GM19240 (cell line): ENCODE results near the gene EFNA4.
A peak's percentile ranks its signal among the peaks of the same experiment; 100 is the strongest.

Experiments
- DNase-seq: peaks from one replicate; pipeline ENCODE4 v3.0.0; 2011; ENCODE audit warnings: low spot score; ENCODE audit not compliant: insufficient read length

EFNA4 gene

GRCh38 chr1:155063550-155064110 lies at the start of gene EFNA4:
Gene EFNA4, plus strand, starts transcription at chr1:155063740. Its CDS starts 84 bp downstream, at chr1:155063824.
- DNase-seq, result no peak

- DNase-seq, result no peak
Observed at GRCh38 chr1:155014709-155015508, 48.6 kb upstream of the EFNA4 start.

- DNase-seq, result no peak
Observed at GRCh38 chr1:155015527-155016230, 47.9 kb upstream of the EFNA4 start.

GRCh38 chr1:155016231-155016831 lies 47.2 kb upstream of the EFNA4 start:
- DNase-seq, result no peak

GRCh38 chr1:155017041-155017945 lies 46.2 kb upstream of the EFNA4 start:
- peak; percentile 83 for DNase-seq

GRCh38 chr1:155017946-155018316 lies 45.6 kb upstream of the EFNA4 start:
- DNase-seq, result no peak

- DNase-seq, result no peak
Observed at GRCh38 chr1:155018617-155019348, 44.8 kb upstream of the EFNA4 start.

- no peak for DNase-seq
Observed at GRCh38 chr1:155019377-155020245, 43.9 kb upstream of the EFNA4 start.

GRCh38 chr1:155022136-155022926 lies 41.2 kb upstream of the EFNA4 start:
- DNase-seq, result no peak

- DNase-seq, result no peak
Observed at GRCh38 chr1:155022927-155023236, 40.7 kb upstream of the EFNA4 start.

GRCh38 chr1:155023627-155024026 lies 39.9 kb upstream of the EFNA4 start:
- no peak for DNase-seq

GRCh38 chr1:155024315-155024714 lies 39.2 kb upstream of the EFNA4 start:
- no peak for DNase-seq

GRCh38 chr1:155026154-155026553 lies 37.4 kb upstream of the EFNA4 start:
- DNase-seq, result no peak

GRCh38 chr1:155026588-155026987 lies 37.0 kb upstream of the EFNA4 start:
- DNase-seq, result no peak

- no peak for DNase-seq
Observed at GRCh38 chr1:155029513-155030242, 33.9 kb upstream of the EFNA4 start.

- no peak for DNase-seq
Observed at GRCh38 chr1:155030243-155030795, 33.2 kb upstream of the EFNA4 start.

GRCh38 chr1:155030899-155031298 lies 32.6 kb upstream of the EFNA4 start:
- DNase-seq, result no peak

- no peak for DNase-seq
Observed at GRCh38 chr1:155032886-155033285, 30.7 kb upstream of the EFNA4 start.
